Measurements from ENCODE around the gene TMEM120A.

TMEM120A gene

DNA sequence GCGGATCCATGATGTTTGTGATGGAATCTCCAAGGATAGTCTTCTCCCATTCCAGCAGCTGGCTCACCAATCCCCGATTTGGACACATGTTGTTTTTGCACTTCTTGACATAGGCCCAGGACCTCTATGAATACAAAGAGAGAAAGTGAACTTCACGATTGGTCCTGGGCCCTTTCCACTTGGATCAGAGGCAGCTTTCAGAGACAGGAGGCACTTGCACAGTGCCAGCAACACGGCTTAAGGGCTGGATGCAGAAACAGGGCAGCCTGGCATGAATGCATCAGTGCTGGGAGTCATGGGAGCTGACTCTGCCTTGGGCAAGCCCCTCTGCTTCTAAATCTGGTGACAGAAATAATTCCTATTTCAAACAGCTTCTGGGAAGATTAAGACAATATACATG is 2.1 kb upstream of the TMEM120A start:
- ATAC-seq = no peak
- TF ChIP-seq BACH2 (CRISPR knock-in tag; IDR thresholded peaks at IDR 0.05; ENCODE audit: borderline replicate concordance) (no peak), ISL1 (CRISPR knock-in tag; IDR thresholded peaks at IDR 0.05) (no peak), ZNF565 (CRISPR knock-in tag; conservative IDR thresholded peaks at IDR 0.05; ENCODE audit: low read depth) (no peak), ARNTL (CRISPR knock-in tag; IDR thresholded peaks at IDR 0.05; ENCODE audit: borderline replicate concordance, low read depth) (no peak), ZC3H10 (CRISPR knock-in tag; IDR thresholded peaks at IDR 0.05) (no peak), CSRNP3 (CRISPR knock-in tag; IDR thresholded peaks at IDR 0.05) (no peak), PPARA (CRISPR knock-in tag; IDR thresholded peaks at IDR 0.05; ENCODE audit: borderline replicate concordance) (no peak), TOX (CRISPR knock-in tag; IDR thresholded peaks at IDR 0.05; ENCODE audit: borderline replicate concordance) (no peak), ZFP3 (CRISPR knock-in tag; IDR thresholded peaks at IDR 0.05) (no peak)

GRCh38 chr7:75995996-75996395 is 1.6 kb upstream of the TMEM120A start:
- TF ChIP-seq TCF4 (CRISPR knock-in tag; IDR thresholded peaks at IDR 0.05; ENCODE audit: borderline replicate concordance) (no peak), SNAI2 (CRISPR knock-in tag; IDR thresholded peaks at IDR 0.05) (no peak), ZNF70 (CRISPR knock-in tag; IDR thresholded peaks at IDR 0.05) (no peak), CSRNP3 (CRISPR knock-in tag; IDR thresholded peaks at IDR 0.05) (no peak)
- TF ChIP-seq, protein P1, sequence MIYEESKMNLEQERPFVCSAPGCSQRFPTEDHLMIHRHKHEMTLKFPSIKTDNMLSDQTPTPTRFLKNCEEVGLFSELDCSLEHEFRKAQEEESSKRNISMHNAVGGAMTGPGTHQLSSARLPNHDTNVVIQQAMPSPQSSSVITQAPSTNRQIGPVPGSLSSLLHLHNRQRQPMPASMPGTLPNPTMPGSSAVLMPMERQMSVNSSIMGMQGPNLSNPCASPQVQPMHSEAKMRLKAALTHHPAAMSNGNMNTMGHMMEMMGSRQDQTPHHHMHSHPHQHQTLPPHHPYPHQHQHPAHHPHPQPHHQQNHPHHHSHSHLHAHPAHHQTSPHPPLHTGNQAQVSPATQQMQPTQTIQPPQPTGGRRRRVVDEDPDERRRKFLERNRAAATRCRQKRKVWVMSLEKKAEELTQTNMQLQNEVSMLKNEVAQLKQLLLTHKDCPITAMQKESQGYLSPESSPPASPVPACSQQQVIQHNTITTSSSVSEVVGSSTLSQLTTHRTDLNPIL (CRISPR knock-in tag; IDR thresholded peaks at IDR 0.05; ENCODE audit: low read depth) = no peak
- no peak for ATAC-seq

DNA sequence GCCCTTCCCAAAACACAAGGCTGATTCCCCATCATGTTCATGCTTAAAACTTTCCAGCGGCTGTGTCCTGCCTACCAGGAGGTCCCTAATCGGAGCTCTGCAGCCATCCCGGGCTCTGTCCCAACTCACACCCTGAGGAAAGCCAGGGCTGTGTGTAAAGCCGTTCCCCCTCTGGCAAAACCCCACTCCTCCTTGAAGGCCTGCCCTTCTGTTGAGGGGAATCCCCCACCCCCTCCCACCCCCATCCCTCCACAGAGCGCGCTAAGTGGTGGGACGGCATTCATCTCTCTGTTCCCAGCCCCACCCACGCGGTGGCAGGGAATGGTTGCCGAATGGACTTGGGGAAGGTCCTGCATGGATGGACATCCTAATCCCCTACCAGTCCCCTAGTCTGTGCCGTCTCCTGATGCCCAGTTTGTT is 667 bp upstream of the TMEM120A start:
- no peak for TF ChIP-seq GLIS3 (CRISPR knock-in tag; IDR thresholded peaks at IDR 0.05)
- no peak for TF ChIP-seq BACH2 (CRISPR knock-in tag; IDR thresholded peaks at IDR 0.05; ENCODE audit: borderline replicate concordance)
- no peak for TF ChIP-seq TOX (CRISPR knock-in tag; IDR thresholded peaks at IDR 0.05; ENCODE audit: borderline replicate concordance)
- TF ChIP-seq OSR1 (CRISPR knock-in tag; IDR thresholded peaks at IDR 0.05) = no peak
- no peak for TF ChIP-seq ZNF70 (CRISPR knock-in tag; IDR thresholded peaks at IDR 0.05)
- TF ChIP-seq ZC3H10 (CRISPR knock-in tag; IDR thresholded peaks at IDR 0.05) = no peak
- ATAC-seq = peak; percentile 1; the same call in 2 of the 3 replicates

GRCh38 chr7:75993689-75994387 is 557 bp downstream of the TMEM120A start:
- TF ChIP-seq ZNF70 (CRISPR knock-in tag; IDR thresholded peaks at IDR 0.05) = peak; percentile 36; the same call in 1 of the 2 replicates
- TF ChIP-seq, protein P2, sequence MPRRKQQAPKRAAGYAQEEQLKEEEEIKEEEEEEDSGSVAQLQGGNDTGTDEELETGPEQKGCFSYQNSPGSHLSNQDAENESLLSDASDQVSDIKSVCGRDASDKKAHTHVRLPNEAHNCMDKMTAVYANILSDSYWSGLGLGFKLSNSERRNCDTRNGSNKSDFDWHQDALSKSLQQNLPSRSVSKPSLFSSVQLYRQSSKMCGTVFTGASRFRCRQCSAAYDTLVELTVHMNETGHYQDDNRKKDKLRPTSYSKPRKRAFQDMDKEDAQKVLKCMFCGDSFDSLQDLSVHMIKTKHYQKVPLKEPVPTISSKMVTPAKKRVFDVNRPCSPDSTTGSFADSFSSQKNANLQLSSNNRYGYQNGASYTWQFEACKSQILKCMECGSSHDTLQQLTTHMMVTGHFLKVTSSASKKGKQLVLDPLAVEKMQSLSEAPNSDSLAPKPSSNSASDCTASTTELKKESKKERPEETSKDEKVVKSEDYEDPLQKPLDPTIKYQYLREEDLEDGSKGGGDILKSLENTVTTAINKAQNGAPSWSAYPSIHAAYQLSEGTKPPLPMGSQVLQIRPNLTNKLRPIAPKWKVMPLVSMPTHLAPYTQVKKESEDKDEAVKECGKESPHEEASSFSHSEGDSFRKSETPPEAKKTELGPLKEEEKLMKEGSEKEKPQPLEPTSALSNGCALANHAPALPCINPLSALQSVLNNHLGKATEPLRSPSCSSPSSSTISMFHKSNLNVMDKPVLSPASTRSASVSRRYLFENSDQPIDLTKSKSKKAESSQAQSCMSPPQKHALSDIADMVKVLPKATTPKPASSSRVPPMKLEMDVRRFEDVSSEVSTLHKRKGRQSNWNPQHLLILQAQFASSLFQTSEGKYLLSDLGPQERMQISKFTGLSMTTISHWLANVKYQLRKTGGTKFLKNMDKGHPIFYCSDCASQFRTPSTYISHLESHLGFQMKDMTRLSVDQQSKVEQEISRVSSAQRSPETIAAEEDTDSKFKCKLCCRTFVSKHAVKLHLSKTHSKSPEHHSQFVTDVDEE (CRISPR knock-in tag; IDR thresholded peaks at IDR 0.05) = 0 out of 2 replicates have a peak, but pooled peaks have one; percentile 25
- TF ChIP-seq ESRRG (CRISPR knock-in tag; IDR thresholded peaks at IDR 0.05) = no peak; the same call in 1 of the 2 replicates
- TF ChIP-seq ZFP3 (CRISPR knock-in tag; IDR thresholded peaks at IDR 0.05) = no peak
- peak; percentile 20; the same call in 1 of the 2 replicates for TF ChIP-seq GLIS3 (CRISPR knock-in tag; IDR thresholded peaks at IDR 0.05)
- peak; percentile 68 for ATAC-seq

DNA sequence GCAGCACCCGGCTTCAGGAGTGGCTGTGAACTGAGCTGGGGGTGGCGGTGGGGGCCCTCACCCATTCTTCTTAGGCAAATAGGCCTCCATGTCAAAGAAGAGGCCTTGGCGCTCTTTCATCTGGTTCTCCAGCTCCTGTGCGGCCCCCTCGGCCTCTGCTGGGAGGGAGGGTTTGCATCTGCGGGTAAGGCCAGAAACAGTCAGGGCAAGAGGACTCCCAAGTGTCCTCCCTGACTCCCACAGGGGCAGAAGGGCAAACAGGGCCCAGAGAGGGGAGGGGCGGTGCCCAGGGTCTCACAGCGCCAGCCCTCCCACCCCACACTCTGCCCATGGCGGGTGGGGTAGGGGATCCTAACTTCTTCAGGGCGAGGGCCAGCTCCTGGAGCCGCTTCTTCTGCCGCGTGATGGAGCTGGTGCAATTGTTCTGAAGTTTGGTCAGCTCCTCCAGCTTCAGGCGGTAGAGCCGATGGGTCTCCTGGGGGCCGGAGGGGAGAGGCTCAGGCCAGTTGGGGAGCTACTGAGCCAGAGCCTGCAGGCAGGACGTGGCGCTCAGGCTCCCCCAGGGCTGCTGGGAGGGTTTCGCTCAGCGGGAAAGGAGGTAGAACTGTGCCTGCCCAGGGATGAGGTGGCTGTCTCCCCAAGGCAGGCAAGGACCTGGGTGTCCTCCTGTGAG is 2.2 kb downstream of the TMEM120A start:
- ATAC-seq = no peak
- no peak for TF ChIP-seq TCF4 (CRISPR knock-in tag; IDR thresholded peaks at IDR 0.05; ENCODE audit: borderline replicate concordance)
- no peak for TF ChIP-seq ZFP3 (CRISPR knock-in tag; IDR thresholded peaks at IDR 0.05)

All from SK-N-SH treated with all-trans-retinoic acid at 6 μM for 48 hours (cell line).